HL-60 (cell line): ENCODE results near the gene AGAP3.

Source experiments
- GABPA ChIP-seq: IDR thresholded peaks from 2 replicates; pipeline ENCODE4 v1.6.1; 2012; ENCODE audit warnings: low read depth
- POLR2AphosphoS5 ChIP-seq: IDR thresholded peaks from 2 replicates; pipeline ENCODE4 v1.6.1; 2012; ENCODE audit warnings: low read depth
- SPI1 ChIP-seq: IDR thresholded peaks from 2 replicates; pipeline ENCODE4 v1.6.1; 2012; ENCODE audit warnings: low read depth, mild to moderate bottlenecking, borderline replicate concordance
- TF ChIP-seq, protein P1 (sequence below): IDR thresholded peaks from one replicate; pipeline ENCODE4 v1.5.1; 2011; ENCODE audit warnings: low read length, control low read depth, inconsistent platforms; ENCODE audit not compliant: insufficient read depth
- TF ChIP-seq, protein P2 (sequence below): IDR thresholded peaks from 2 replicates; pipeline ENCODE4 v1.6.1; 2012; ENCODE audit warnings: low read depth; ENCODE audit not compliant: insufficient replicate concordance

DNA sequence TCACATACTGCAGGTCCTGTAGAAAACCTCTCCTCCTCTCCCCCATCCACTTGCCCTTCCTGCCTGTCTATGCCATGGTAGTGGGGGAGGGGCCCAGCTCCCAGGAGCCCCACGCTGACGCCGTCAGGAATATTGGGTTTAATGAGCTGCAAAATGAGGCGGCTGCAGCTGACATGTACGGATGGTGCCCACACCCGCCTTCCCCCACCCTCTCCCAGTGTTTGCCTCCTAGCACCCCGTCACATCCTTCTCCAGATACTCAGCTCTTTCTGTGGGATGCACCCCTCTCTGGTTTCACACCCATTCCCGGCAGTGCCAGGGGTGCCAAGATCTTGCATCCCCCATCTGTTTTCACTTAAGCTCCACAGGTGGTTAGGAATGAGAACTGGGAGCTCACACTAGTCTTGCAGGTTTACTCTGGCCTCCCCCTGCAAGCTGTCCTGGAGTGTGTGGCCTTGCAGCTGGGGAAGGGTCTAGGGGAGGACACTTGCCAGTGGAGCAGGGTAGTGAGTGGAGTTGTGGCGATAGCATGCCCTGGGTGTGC lies 55.1 kb downstream of the AGAP3 start:
- TF ChIP-seq, protein P1, sequence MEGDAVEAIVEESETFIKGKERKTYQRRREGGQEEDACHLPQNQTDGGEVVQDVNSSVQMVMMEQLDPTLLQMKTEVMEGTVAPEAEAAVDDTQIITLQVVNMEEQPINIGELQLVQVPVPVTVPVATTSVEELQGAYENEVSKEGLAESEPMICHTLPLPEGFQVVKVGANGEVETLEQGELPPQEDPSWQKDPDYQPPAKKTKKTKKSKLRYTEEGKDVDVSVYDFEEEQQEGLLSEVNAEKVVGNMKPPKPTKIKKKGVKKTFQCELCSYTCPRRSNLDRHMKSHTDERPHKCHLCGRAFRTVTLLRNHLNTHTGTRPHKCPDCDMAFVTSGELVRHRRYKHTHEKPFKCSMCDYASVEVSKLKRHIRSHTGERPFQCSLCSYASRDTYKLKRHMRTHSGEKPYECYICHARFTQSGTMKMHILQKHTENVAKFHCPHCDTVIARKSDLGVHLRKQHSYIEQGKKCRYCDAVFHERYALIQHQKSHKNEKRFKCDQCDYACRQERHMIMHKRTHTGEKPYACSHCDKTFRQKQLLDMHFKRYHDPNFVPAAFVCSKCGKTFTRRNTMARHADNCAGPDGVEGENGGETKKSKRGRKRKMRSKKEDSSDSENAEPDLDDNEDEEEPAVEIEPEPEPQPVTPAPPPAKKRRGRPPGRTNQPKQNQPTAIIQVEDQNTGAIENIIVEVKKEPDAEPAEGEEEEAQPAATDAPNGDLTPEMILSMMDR = no peak
- TF ChIP-seq POLR2AphosphoS5 (no peak), GABPA (no peak), SPI1 (no peak)
- TF ChIP-seq, protein P2, sequence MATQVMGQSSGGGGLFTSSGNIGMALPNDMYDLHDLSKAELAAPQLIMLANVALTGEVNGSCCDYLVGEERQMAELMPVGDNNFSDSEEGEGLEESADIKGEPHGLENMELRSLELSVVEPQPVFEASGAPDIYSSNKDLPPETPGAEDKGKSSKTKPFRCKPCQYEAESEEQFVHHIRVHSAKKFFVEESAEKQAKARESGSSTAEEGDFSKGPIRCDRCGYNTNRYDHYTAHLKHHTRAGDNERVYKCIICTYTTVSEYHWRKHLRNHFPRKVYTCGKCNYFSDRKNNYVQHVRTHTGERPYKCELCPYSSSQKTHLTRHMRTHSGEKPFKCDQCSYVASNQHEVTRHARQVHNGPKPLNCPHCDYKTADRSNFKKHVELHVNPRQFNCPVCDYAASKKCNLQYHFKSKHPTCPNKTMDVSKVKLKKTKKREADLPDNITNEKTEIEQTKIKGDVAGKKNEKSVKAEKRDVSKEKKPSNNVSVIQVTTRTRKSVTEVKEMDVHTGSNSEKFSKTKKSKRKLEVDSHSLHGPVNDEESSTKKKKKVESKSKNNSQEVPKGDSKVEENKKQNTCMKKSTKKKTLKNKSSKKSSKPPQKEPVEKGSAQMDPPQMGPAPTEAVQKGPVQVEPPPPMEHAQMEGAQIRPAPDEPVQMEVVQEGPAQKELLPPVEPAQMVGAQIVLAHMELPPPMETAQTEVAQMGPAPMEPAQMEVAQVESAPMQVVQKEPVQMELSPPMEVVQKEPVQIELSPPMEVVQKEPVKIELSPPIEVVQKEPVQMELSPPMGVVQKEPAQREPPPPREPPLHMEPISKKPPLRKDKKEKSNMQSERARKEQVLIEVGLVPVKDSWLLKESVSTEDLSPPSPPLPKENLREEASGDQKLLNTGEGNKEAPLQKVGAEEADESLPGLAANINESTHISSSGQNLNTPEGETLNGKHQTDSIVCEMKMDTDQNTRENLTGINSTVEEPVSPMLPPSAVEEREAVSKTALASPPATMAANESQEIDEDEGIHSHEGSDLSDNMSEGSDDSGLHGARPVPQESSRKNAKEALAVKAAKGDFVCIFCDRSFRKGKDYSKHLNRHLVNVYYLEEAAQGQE = no peak
